GM12878 (cell line): ENCODE results near the gene TRIM16. TPM values are rescaled to one million over a fixed set of nuclear protein-coding genes. Genes with fewer than 3 reads are reported as not detected.

Experiments used
- ATAC-seq: fragments of 200-7000 bp; cut with Tn5 transposase; 3 replicates; pipeline ENCODE4 v1.9.1; 2020; ENCODE audit warnings: mild to moderate bottlenecking, moderate library complexity
- BruUV-seq: library from RNA; stranded (reverse); fragments of 400-500 nt; replicated peaks from 2 replicates; lab custom pipeline; 2021; lab: Mats Ljungman, UMichigan
- CTCF ChIA-PET: fragments of 300-600 bp; sonication (Branson Sonifier 250); formaldehyde crosslinking; extraction: SDS; loops from one replicate; lab custom pipeline; 2021; ENCODE audit warnings: inconsistent platforms; lab: Yijun Ruan, JAX
- POLR2A ChIA-PET: fragments of 350-600 bp; formaldehyde crosslinking; extraction: SDS; loops from one replicate; lab custom pipeline; 2021; ENCODE audit warnings: inconsistent platforms; lab: Charles Lee
- RAD21 ChIA-PET: fragments of 300-600 bp; sonication (Branson Sonifier 250); formaldehyde crosslinking; loops from one replicate; lab custom pipeline; 2023; ENCODE audit warnings: antibody characterized with exemption; ENCODE audit not compliant: unreplicated experiment; lab: Charles Lee
- SMC1A ChIA-PET: fragments of 300-600 bp; sonication (Branson Sonifier 250); formaldehyde crosslinking; loops from one replicate; lab custom pipeline; 2023; ENCODE audit not compliant: unreplicated experiment, uncharacterized antibody; lab: Charles Lee
- DNase-seq: peaks from one replicate; pipeline ENCODE4 v3.0.0-alpha.2; 2011; ENCODE audit warnings: low read depth, low spot score
- FAIRE-seq: peaks from 3 replicates; lab custom pipeline; 2011; peaks lifted over from hg19 to GRCh38; lab: Jason Lieb, UNC
- H2AFZ ChIP-seq: 2 replicates; pipeline ENCODE4 v1.6.0; 2011; ENCODE audit warnings: low read depth, low read length, control low read depth; ENCODE audit not compliant: control insufficient read depth
- H3K27ac ChIP-seq: 2 replicates; pipeline ENCODE4 v1.5.1; 2011; ENCODE audit warnings: control low read depth; ENCODE audit not compliant: control insufficient read depth, insufficient read depth
- H3K27me3 ChIP-seq, 2 experiments: replicated peaks in 1 of 2; 2 replicates each; pipeline versions ENCODE4 v1.6.0 to v1.6.1; 2011; ENCODE audit warnings: low read length in 1 of 2; ENCODE audit not compliant: control insufficient read depth in 2 of 2, insufficient read depth in 2 of 2
- H3K36me3 ChIP-seq, 2 experiments: 2 replicates each; pipeline ENCODE4 v1.5.1; 2011; ENCODE audit warnings: low read length in 1 of 2; ENCODE audit not compliant: control insufficient read depth in 2 of 2, insufficient read depth in 2 of 2
- H3K4me1 ChIP-seq: 2 replicates; pipeline ENCODE4 v1.6.1; 2011; ENCODE audit warnings: mild to moderate bottlenecking, low read length, moderate library complexity, mixed read lengths; ENCODE audit not compliant: control insufficient read depth, insufficient read depth
- H3K4me2 ChIP-seq: 2 replicates; pipeline ENCODE4 v1.6.0; 2011; ENCODE audit warnings: control low read depth; ENCODE audit not compliant: control insufficient read depth, insufficient read depth
- H3K4me3 ChIP-seq: fragments of 200-600 bp; sonication (generic); 2 replicates; pipeline ENCODE4 v1.5.1; 2016
- H3K79me2 ChIP-seq: 2 replicates; pipeline ENCODE4 v1.6.0; 2011; ENCODE audit warnings: low read length; ENCODE audit not compliant: control insufficient read depth, insufficient read depth
- H3K9ac ChIP-seq: 2 replicates; pipeline ENCODE4 v1.8.0; 2011; ENCODE audit warnings: low read length, control low read depth, mixed read lengths; ENCODE audit not compliant: control insufficient read depth, insufficient read depth
- H3K9me3 ChIP-seq: replicated peaks from 3 replicates; pipeline ENCODE4 v1.5.1; 2011; ENCODE audit warnings: mild to moderate bottlenecking, low read length; ENCODE audit not compliant: control insufficient read depth, insufficient read depth
- H4K20me1 ChIP-seq: 2 replicates; pipeline ENCODE4 v1.6.0; 2011; ENCODE audit not compliant: control insufficient read depth, insufficient read depth
- JUNB ChIP-seq: IDR thresholded peaks from 2 replicates; pipeline ENCODE4 v1.6.1; 2016; ENCODE audit warnings: antibody characterized with exemption, mild to moderate bottlenecking
- JUND ChIP-seq: IDR thresholded peaks from 2 replicates; pipeline ENCODE4 v1.6.1; 2012; ENCODE audit warnings: low read depth, mild to moderate bottlenecking, low read length, improper control_type of control experiment, moderate library complexity
- STAT1 ChIP-seq: fragments of 450-650 bp; conservative IDR thresholded peaks from 2 replicates; pipeline ENCODE4 v1.6.1; 2014; ENCODE audit warnings: antibody characterized with exemption, mild to moderate bottlenecking
- WRNIP1 ChIP-seq: IDR thresholded peaks from 2 replicates; pipeline ENCODE4 v1.6.1; 2011; ENCODE audit warnings: low read depth, low read length, improper control_type of control experiment, borderline replicate concordance
- YY1 ChIP-seq: IDR thresholded peaks from 2 replicates; pipeline ENCODE4 v1.6.1; 2011; ENCODE audit warnings: low read depth, mild to moderate bottlenecking, low read length
- WGBS: methylation state at CpG from one replicate; pipeline ENCODE4 v1.1.6; 2016; ENCODE audit warnings: low lambda C conversion rate; ENCODE audit not compliant: insufficient replicate concordance, insufficient coverage; ENCODE audit errors: missing lambda C conversion rate; 5-methylcytosine and 5-hydroxymethylcytosine counted together
- in situ Hi-C: fragments of 300-500 bp; cut with MboI; formaldehyde crosslinking; loops from 9 replicates; pipeline ENCODE4 v1.14.3; 2018; ENCODE audit warnings: mixed read lengths
- intact Hi-C: fragments of 100-400 bp; cut with micrococcal nuclease; formaldehyde crosslinking; loops from one replicate; pipeline ENCODE4 v1.14.2; 2022; ENCODE audit not compliant: unreplicated experiment
- polyA plus RNA-seq, 11 experiments: library from polyadenylated mRNA; depleted of rRNA in 4 of 11; unstranded in 6 of 11; stranded (reverse) in 5 of 11; fragments of >200 nt; fragmentation: Nextera tagmentation in 4 of 11; fragmentation: Illumina TruSeq in 1 of 11; extraction: Ambion mirVana in 4 of 11; extraction: Trizol in 1 of 11; gene quantifications; 1 replicate in 1 of 11; 2 replicates in 10 of 11; pipeline versions ENCODE4 v1.2.1 to v1.2.3, GENCODE V29; 2011 to 2016; ENCODE audit warnings: inconsistent platforms in 2 of 11, missing spikeins in 2 of 11, low read depth in 1 of 11
- total RNA-seq, 4 experiments: library from RNA; depleted of rRNA in 3 of 4; stranded (reverse); fragments of >200 nt in 3 of 4; fragmentation: Illumina TruSeq in 1 of 4; extraction: Trizol in 1 of 4; gene quantifications; 2 replicates each; pipeline versions ENCODE4 v1.2.1 to v1.2.3, GENCODE V29; 2013 to 2021
- TF ChIP-seq, protein P1 (sequence below): fragments of 450-650 bp; IDR thresholded peaks from 2 replicates; pipeline ENCODE4 v1.6.1; 2016; ENCODE audit warnings: mild to moderate bottlenecking
- TF ChIP-seq, protein P2 (sequence below): IDR thresholded peaks from 2 replicates; pipeline ENCODE4 v1.6.1; 2012; ENCODE audit warnings: improper control_type of control experiment, low read depth, low read length; ENCODE audit not compliant: insufficient replicate concordance
- TF ChIP-seq, protein P3 (sequence below): IDR thresholded peaks from 2 replicates; pipeline ENCODE4 v1.6.1; 2012; ENCODE audit warnings: low read depth, low read length, improper control_type of control experiment
- TF ChIP-seq, protein P4 (sequence below): fragments of 450-650 bp; formaldehyde crosslinking; IDR thresholded peaks from 2 replicates; pipeline ENCODE4 v1.5.0; 2022; ENCODE audit warnings: mild to moderate bottlenecking, missing genetic modification characterization
- TF ChIP-seq, protein P5 (sequence below): fragments of 450-650 bp; IDR thresholded peaks from 2 replicates; pipeline ENCODE4 v1.6.1; 2017; ENCODE audit warnings: mild to moderate bottlenecking

TRIM16 gene
- total and polyA plus RNA-seq, 10 of the 15 experiments (the other 5 are each of a cell fraction or from before 2014, with no cell fraction given): 2.6 to 11.9 (median 9.9) TPM

DNA sequence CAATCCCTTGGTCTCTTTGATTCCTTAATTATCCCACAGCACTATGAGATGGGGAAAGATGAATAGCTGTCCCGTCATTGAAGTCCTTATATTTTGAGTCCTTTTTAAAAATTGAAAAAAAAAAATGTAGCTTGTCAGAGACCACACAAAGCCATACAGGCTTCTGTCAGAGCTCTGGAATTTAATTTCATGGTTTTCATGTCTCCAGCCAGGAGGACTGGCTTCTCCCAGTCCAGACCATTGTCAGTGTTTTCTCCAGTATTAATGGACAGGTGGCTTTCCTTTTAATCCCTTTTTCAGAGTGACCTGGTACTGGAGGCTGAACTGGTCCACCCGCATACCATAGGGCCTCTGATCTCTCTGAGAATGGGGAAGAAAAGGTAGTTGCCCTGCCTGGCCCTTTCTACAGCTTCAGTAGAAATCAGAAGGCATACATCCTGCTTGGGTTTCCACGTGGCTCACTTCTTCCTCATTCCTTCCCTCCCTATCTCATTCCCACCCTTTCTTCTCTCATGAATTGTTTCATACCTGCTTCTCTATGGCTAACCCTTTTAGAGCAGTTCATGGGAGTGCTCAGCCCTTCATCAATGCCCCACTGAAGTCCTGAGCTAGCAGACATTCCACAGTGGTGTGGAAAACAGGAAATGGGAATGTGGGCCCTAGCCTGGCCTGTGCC is 29.1 kb downstream of the TRIM16 start:
- DNase-seq: no peak
- H4K20me1 ChIP-seq: no peaks in the 10 kb centered on the region
- H2AFZ ChIP-seq: no peak overlapping the region
- H3K4me3 ChIP-seq: no peak overlapping the region
- no peaks in the 10 kb centered on the region for H3K79me2 ChIP-seq
- H3K27me3 ChIP-seq: no peaks in the 10 kb centered on the region
- no peaks in the 10 kb centered on the region for H3K36me3 ChIP-seq
- 63% methylated on average over 3 of the region's 3 CpGs for WGBS
- BruUV-seq: TSS peak; percentile 28
- ChIA-PET POLR2A (no interaction called here), CTCF (no interaction called here), SMC1A (no interaction called here), RAD21 (interaction anchor here (0.6 kb wide), 1 partner anchor 344 kb away, joined by 3 read pairs; no protein-coding TSS in a partner anchor)
- ATAC-seq: no peak
- no peak overlapping the region for H3K4me2 ChIP-seq
- no peak overlapping the region for H3K27ac ChIP-seq
- no peaks in the 10 kb centered on the region for H3K9me3 ChIP-seq
- intact Hi-C loops: no loop called here
- in situ Hi-C loops: no loop called here
- FAIRE-seq: no peak
- peaks cover 3% of the 10 kb centered on the region; the same call in 1 of the 2 replicates for H3K4me1 ChIP-seq
- H3K9ac ChIP-seq: no peak overlapping the region
- TF ChIP-seq YY1 (no peak), JUNB (no peak), JUND (no peak), STAT1 (no peak), WRNIP1 (no peak)
- TF ChIP-seq, protein P1, sequence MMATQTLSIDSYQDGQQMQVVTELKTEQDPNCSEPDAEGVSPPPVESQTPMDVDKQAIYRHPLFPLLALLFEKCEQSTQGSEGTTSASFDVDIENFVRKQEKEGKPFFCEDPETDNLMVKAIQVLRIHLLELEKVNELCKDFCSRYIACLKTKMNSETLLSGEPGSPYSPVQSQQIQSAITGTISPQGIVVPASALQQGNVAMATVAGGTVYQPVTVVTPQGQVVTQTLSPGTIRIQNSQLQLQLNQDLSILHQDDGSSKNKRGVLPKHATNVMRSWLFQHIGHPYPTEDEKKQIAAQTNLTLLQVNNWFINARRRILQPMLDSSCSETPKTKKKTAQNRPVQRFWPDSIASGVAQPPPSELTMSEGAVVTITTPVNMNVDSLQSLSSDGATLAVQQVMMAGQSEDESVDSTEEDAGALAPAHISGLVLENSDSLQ: no peak
- TF ChIP-seq, protein P2, sequence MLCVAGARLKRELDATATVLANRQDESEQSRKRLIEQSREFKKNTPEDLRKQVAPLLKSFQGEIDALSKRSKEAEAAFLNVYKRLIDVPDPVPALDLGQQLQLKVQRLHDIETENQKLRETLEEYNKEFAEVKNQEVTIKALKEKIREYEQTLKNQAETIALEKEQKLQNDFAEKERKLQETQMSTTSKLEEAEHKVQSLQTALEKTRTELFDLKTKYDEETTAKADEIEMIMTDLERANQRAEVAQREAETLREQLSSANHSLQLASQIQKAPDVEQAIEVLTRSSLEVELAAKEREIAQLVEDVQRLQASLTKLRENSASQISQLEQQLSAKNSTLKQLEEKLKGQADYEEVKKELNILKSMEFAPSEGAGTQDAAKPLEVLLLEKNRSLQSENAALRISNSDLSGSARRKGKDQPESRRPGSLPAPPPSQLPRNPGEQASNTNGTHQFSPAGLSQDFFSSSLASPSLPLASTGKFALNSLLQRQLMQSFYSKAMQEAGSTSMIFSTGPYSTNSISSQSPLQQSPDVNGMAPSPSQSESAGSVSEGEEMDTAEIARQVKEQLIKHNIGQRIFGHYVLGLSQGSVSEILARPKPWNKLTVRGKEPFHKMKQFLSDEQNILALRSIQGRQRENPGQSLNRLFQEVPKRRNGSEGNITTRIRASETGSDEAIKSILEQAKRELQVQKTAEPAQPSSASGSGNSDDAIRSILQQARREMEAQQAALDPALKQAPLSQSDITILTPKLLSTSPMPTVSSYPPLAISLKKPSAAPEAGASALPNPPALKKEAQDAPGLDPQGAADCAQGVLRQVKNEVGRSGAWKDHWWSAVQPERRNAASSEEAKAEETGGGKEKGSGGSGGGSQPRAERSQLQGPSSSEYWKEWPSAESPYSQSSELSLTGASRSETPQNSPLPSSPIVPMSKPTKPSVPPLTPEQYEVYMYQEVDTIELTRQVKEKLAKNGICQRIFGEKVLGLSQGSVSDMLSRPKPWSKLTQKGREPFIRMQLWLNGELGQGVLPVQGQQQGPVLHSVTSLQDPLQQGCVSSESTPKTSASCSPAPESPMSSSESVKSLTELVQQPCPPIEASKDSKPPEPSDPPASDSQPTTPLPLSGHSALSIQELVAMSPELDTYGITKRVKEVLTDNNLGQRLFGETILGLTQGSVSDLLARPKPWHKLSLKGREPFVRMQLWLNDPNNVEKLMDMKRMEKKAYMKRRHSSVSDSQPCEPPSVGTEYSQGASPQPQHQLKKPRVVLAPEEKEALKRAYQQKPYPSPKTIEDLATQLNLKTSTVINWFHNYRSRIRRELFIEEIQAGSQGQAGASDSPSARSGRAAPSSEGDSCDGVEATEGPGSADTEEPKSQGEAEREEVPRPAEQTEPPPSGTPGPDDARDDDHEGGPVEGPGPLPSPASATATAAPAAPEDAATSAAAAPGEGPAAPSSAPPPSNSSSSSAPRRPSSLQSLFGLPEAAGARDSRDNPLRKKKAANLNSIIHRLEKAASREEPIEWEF: no peak
- TF ChIP-seq, protein P3, sequence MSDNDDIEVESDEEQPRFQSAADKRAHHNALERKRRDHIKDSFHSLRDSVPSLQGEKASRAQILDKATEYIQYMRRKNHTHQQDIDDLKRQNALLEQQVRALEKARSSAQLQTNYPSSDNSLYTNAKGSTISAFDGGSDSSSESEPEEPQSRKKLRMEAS: no peak
- TF ChIP-seq, protein P4, sequence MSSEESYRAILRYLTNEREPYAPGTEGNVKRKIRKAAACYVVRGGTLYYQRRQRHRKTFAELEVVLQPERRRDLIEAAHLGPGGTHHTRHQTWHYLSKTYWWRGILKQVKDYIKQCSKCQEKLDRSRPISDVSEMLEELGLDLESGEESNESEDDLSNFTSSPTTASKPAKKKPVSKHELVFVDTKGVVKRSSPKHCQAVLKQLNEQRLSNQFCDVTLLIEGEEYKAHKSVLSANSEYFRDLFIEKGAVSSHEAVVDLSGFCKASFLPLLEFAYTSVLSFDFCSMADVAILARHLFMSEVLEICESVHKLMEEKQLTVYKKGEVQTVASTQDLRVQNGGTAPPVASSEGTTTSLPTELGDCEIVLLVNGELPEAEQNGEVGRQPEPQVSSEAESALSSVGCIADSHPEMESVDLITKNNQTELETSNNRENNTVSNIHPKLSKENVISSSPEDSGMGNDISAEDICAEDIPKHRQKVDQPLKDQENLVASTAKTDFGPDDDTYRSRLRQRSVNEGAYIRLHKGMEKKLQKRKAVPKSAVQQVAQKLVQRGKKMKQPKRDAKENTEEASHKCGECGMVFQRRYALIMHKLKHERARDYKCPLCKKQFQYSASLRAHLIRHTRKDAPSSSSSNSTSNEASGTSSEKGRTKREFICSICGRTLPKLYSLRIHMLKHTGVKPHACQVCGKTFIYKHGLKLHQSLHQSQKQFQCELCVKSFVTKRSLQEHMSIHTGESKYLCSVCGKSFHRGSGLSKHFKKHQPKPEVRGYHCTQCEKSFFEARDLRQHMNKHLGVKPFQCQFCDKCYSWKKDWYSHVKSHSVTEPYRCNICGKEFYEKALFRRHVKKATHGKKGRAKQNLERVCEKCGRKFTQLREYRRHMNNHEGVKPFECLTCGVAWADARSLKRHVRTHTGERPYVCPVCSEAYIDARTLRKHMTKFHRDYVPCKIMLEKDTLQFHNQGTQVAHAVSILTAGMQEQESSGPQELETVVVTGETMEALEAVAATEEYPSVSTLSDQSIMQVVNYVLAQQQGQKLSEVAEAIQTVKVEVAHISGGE: no peak
- TF ChIP-seq, protein P5, sequence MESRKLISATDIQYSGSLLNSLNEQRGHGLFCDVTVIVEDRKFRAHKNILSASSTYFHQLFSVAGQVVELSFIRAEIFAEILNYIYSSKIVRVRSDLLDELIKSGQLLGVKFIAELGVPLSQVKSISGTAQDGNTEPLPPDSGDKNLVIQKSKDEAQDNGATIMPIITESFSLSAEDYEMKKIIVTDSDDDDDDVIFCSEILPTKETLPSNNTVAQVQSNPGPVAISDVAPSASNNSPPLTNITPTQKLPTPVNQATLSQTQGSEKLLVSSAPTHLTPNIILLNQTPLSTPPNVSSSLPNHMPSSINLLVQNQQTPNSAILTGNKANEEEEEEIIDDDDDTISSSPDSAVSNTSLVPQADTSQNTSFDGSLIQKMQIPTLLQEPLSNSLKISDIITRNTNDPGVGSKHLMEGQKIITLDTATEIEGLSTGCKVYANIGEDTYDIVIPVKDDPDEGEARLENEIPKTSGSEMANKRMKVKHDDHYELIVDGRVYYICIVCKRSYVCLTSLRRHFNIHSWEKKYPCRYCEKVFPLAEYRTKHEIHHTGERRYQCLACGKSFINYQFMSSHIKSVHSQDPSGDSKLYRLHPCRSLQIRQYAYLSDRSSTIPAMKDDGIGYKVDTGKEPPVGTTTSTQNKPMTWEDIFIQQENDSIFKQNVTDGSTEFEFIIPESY: no peak
